KMS-11 (cell line): Measurements from ENCODE around the gene CALR.

Experiments
- H2AFZ ChIP-seq: fragments of 200-600 bp; sonication (generic); 2 replicates; pipeline ENCODE4 v1.6.1; 2016; ENCODE audit warnings: antibody characterized with exemption, mixed run types, low read depth
- H3K27ac ChIP-seq: fragments of 200-600 bp; sonication (generic); 2 replicates; pipeline ENCODE4 v1.6.1; 2016; ENCODE audit warnings: mild to moderate bottlenecking, mixed run types
- H3K27me3 ChIP-seq: fragments of 200-600 bp; sonication (generic); 2 replicates; pipeline ENCODE4 v1.6.1; 2017; ENCODE audit warnings: mild to moderate bottlenecking, low read depth, mixed run types, moderate library complexity; ENCODE audit not compliant: insufficient read depth
- H3K36me3 ChIP-seq: fragments of 200-600 bp; sonication (generic); 2 replicates; pipeline ENCODE4 v1.6.1; 2017; ENCODE audit warnings: mild to moderate bottlenecking, mixed run types; ENCODE audit not compliant: insufficient read depth
- H3K4me1 ChIP-seq: fragments of 200-600 bp; sonication (generic); 2 replicates; pipeline ENCODE4 v1.6.1; 2016; ENCODE audit warnings: mild to moderate bottlenecking, low read depth, mixed run types; ENCODE audit not compliant: poor library complexity, severe bottlenecking
- H3K4me2 ChIP-seq: fragments of 200-600 bp; sonication (generic); 2 replicates; pipeline ENCODE4 v1.7.0; 2016; ENCODE audit warnings: mild to moderate bottlenecking, mixed run types
- H3K4me3 ChIP-seq: fragments of 200-600 bp; sonication (generic); IDR thresholded peaks from 2 replicates; pipeline ENCODE4 v1.6.1; 2017; ENCODE audit warnings: low read depth, low read length, mixed read lengths; ENCODE audit not compliant: insufficient read depth
- H3K79me2 ChIP-seq: fragments of 200-600 bp; sonication (generic); 2 replicates; pipeline ENCODE4 v1.6.1; 2016; ENCODE audit warnings: low read depth, mixed run types; ENCODE audit not compliant: insufficient read depth
- H3K9ac ChIP-seq: fragments of 200-600 bp; sonication (generic); 2 replicates; pipeline ENCODE4 v1.6.1; 2016; ENCODE audit warnings: mild to moderate bottlenecking, mixed run types
- H4K20me1 ChIP-seq: fragments of 200-600 bp; sonication (generic); 2 replicates; pipeline ENCODE4 v1.6.1; 2016; ENCODE audit warnings: mild to moderate bottlenecking, mixed run types; ENCODE audit not compliant: insufficient read depth
- TF ChIP-seq, protein P1 (sequence below): fragments of 200-600 bp; sonication (generic); conservative IDR thresholded peaks from 2 replicates; pipeline ENCODE4 v1.6.1; 2017; ENCODE audit warnings: low read depth, mild to moderate bottlenecking, antibody characterized with exemption, low read length, moderate library complexity, mixed read lengths

The CALR gene

DNA sequence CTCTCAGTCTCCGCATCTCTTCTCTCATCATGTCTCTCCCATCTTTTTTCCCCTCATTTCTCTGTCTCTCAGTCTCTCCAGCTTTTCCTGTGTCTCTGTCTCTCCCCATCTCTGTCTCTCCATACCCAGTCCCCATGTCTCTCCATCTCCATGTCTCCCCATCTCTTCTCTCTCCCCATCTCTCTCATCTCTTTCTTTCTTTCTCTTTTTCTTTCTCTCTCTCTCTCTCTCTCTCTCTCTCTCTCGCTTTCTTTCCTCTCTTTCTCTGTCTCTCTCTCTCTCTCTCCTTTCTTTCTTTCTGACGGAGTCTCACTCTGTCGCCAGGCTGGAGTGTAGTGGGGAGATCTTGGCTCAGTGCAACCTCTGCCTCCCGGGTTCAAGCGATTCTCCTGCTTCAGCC is 44.2 kb downstream of the CALR start:
- no peak overlapping the region for H3K27ac ChIP-seq
- no peaks in the 10 kb centered on the region for H3K36me3 ChIP-seq
- peaks cover 25% of the 10 kb centered on the region for H3K4me1 ChIP-seq
- H3K79me2 ChIP-seq: no peaks in the 10 kb centered on the region
- peak overlapping the region; percentile 25; the same call in 1 of the 2 replicates for H3K4me2 ChIP-seq
- TF ChIP-seq, protein P1, sequence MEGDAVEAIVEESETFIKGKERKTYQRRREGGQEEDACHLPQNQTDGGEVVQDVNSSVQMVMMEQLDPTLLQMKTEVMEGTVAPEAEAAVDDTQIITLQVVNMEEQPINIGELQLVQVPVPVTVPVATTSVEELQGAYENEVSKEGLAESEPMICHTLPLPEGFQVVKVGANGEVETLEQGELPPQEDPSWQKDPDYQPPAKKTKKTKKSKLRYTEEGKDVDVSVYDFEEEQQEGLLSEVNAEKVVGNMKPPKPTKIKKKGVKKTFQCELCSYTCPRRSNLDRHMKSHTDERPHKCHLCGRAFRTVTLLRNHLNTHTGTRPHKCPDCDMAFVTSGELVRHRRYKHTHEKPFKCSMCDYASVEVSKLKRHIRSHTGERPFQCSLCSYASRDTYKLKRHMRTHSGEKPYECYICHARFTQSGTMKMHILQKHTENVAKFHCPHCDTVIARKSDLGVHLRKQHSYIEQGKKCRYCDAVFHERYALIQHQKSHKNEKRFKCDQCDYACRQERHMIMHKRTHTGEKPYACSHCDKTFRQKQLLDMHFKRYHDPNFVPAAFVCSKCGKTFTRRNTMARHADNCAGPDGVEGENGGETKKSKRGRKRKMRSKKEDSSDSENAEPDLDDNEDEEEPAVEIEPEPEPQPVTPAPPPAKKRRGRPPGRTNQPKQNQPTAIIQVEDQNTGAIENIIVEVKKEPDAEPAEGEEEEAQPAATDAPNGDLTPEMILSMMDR: no peak
- no peak overlapping the region for H3K4me3 ChIP-seq
- H4K20me1 ChIP-seq: no peaks in the 10 kb centered on the region
- H3K9ac ChIP-seq: no peak overlapping the region
- H2AFZ ChIP-seq: no peak overlapping the region
- peaks cover 44% of the 10 kb centered on the region for H3K27me3 ChIP-seq

DNA sequence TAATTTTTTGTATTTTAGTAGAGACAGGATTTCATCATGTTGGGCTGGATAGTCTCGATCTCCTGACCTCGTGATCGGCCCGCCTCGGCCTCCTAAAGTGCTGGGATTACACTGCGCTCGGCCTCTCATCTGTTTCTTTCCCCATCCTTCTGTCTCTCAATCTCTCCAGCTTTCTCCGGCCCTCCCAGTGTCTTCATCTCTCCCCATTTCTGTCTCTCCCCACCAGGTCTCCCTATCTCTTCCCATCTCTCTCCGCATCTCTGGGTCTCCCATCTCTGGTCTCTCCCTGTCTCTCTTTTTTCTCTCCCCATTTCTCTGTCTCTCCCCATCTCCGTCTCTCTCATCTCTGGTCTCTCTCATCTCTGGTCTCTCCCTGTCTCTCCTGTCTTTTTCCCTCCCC is 44.7 kb downstream of the CALR start:
- peak overlapping the region; percentile 38; the same call in 1 of the 2 replicates for H2AFZ ChIP-seq
- H3K79me2 ChIP-seq: no peaks in the 10 kb centered on the region
- peaks cover 30% of the 10 kb centered on the region for H3K4me1 ChIP-seq
- no peak overlapping the region for H3K27ac ChIP-seq
- H3K27me3 ChIP-seq: peaks cover 44% of the 10 kb centered on the region
- no peak overlapping the region for H3K9ac ChIP-seq
- TF ChIP-seq, protein P1: no peak
- no peaks in the 10 kb centered on the region for H4K20me1 ChIP-seq
- H3K4me3 ChIP-seq: no peak overlapping the region
- H3K36me3 ChIP-seq: no peaks in the 10 kb centered on the region
- peak overlapping the region; percentile 25; the same call in 1 of the 2 replicates for H3K4me2 ChIP-seq

DNA sequence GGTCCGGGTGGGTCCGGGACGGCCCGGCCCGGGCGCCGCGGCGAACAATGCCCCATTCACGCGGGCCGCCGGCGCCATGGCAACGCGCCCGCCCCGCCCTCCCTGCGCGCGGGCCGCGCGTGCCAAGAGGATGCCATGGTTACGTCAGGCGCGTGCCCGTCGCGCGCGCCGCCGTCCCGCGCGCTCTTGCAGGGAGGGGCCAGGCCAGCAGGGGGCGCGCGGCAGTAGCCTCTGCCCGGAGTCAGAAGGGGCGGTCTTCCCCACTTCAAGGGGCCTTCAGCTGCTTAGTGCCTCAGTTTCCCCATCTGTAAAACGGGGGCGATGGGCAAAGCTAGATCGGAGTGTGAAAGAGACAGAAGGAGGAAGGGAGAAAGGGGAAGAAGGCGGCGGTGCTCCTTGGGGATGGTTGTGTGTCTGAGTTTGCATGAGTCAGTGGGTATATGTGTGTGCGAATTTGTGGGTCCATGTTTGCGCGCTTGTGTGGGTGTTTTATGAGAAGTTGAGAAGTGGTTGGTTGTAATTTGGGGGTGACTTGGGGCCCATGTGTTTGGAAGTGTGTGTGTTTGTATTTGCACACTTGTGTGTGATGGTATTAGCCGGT is 45.2 kb downstream of the CALR start:
- Histone ChIP-seq H3K4me2 (peak overlapping the region; percentile 25; the same call in 1 of the 2 replicates), H4K20me1 (no peaks in the 10 kb centered on the region), H3K36me3 (no peaks in the 10 kb centered on the region), H3K4me1 (peaks cover 33% of the 10 kb centered on the region), H3K9ac (no peak overlapping the region), H3K27me3 (peaks cover 44% of the 10 kb centered on the region), H3K27ac (no peak overlapping the region), H2AFZ (peak overlapping the region; percentile 38; the same call in 1 of the 2 replicates), H3K4me3 (no peak overlapping the region), H3K79me2 (no peaks in the 10 kb centered on the region)
- TF ChIP-seq, protein P1: peak; percentile 88

DNA sequence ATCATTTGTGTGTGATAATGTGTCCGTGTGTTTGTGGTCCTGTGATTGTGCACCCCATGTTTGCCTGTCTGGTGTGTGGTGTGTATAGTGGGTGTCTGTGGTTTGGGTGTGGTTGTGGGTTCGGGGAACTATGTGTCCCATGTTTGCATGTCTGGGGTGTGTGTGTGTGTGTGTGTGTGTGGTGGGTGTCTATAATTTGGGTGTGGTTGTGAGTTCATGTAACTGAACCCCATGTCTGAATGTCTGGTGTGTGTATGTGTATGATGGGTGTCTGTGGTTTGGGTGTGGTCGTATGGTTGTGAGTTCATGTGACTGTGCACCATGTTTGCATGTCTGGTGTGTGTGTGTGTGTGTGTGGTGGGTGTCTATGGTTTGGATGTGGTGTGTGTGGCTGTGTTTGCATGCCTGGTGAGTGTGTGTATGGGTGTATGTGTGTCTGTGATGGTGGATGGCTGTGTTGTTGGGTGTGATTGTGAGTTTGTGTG is 45.8 kb downstream of the CALR start:
- no peak overlapping the region for H3K9ac ChIP-seq
- H4K20me1 ChIP-seq: no peaks in the 10 kb centered on the region
- TF ChIP-seq, protein P1: no peak
- peak overlapping the region; percentile 55; the same call in 1 of the 2 replicates for H3K4me2 ChIP-seq
- no peak overlapping the region for H2AFZ ChIP-seq
- H3K27ac ChIP-seq: no peak overlapping the region
- peaks cover 33% of the 10 kb centered on the region for H3K4me1 ChIP-seq
- H3K4me3 ChIP-seq: no peak overlapping the region
- no peaks in the 10 kb centered on the region for H3K36me3 ChIP-seq
- H3K27me3 ChIP-seq: peaks cover 44% of the 10 kb centered on the region
- no peaks in the 10 kb centered on the region for H3K79me2 ChIP-seq
